GM18907 (cell line): ENCODE data around the gene PBX3.

Experiments used
- ATAC-seq: cut with Tn5 transposase; IDR thresholded peaks from one replicate; pipeline ENCODE4 v1.9.1; 2021; ENCODE audit warnings: mild to moderate bottlenecking, moderate library complexity; ENCODE audit not compliant: unreplicated experiment

The PBX3 gene

GRCh38 chr9:125969868-125970267 is 222.7 kb downstream of the PBX3 start:
- no peak for ATAC-seq

GRCh38 chr9:125970340-125970739 is 223.2 kb downstream of the PBX3 start:
- ATAC-seq, result no peak

GRCh38 chr9:125971050-125971449 is 223.9 kb downstream of the PBX3 start:
- no peak for ATAC-seq

- no peak for ATAC-seq
Observed at GRCh38 chr9:125972012-125972729, 225.0 kb downstream of the PBX3 start.

- ATAC-seq, result no peak
Observed at GRCh38 chr9:125973547-125973946, 226.4 kb downstream of the PBX3 start.

- no peak for ATAC-seq
Observed at GRCh38 chr9:125974705-125975104, 227.5 kb downstream of the PBX3 start.

GRCh38 chr9:125977223-125977622 is 230.1 kb downstream of the PBX3 start:
- ATAC-seq, result no peak

GRCh38 chr9:125979383-125979782 is 232.2 kb downstream of the PBX3 start:
- no peak for ATAC-seq

- ATAC-seq, result no peak
Observed at GRCh38 chr9:125982798-125983406, 235.7 kb downstream of the PBX3 start.

GRCh38 chr9:125983681-125984080 is 236.5 kb downstream of the PBX3 start:
- no peak for ATAC-seq

GRCh38 chr9:125984461-125984860 is 237.3 kb downstream of the PBX3 start:
- ATAC-seq, result no peak

GRCh38 chr9:125985142-125985997 is 238.2 kb downstream of the PBX3 start:
- ATAC-seq, result no peak

- ATAC-seq, result no peak
Observed at GRCh38 chr9:125985998-125986655, 239.0 kb downstream of the PBX3 start.

- no peak for ATAC-seq
Observed at GRCh38 chr9:125986966-125987365, 239.8 kb downstream of the PBX3 start.

- ATAC-seq, result no peak
Observed at GRCh38 chr9:125987420-125987819, 240.2 kb downstream of the PBX3 start.

GRCh38 chr9:125988479-125989050 is 241.4 kb downstream of the PBX3 start:
- no peak for ATAC-seq

- no peak for ATAC-seq
Observed at GRCh38 chr9:125989090-125989501, 241.9 kb downstream of the PBX3 start.

GRCh38 chr9:125989524-125990180 is 242.5 kb downstream of the PBX3 start:
- ATAC-seq, result no peak

- no peak for ATAC-seq
Observed at GRCh38 chr9:125990186-125990792, 243.1 kb downstream of the PBX3 start.

GRCh38 chr9:125990793-125991220 is 243.6 kb downstream of the PBX3 start:
- ATAC-seq, result no peak
